Measurements from ENCODE around the gene TMEM98. TPM values are rescaled to one million over a fixed set of nuclear protein-coding genes. Genes with fewer than 3 reads are reported as not detected.

The TMEM98 gene
- total and polyA plus RNA-seq, 9 of the 15 experiments (the other 6 are each of a cell fraction or from before 2014, with no cell fraction given) = 33.5 to 164 (median 84.7) TPM

DNA sequence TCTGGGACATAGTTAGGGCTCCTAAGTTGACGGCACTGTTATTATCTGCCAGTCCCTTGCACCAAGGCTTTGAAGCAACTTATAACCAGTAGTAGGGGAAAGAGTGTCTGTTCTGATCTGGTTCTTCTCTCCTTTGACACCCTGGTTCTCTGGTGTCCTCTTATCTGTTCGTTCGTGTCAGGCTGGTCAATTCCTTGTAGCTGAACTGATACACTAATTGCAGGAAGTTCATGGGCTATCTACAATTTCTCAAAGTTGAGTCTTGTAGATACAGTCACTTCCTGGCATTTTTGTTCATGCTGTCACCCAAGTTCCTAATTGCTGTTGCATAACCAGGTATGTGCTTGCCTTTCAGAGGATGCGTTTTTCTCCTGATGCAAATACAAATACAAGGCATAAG, 33.7 kb upstream of the TMEM98 start (continued):
- TF ChIP-seq PHF20 (IDR thresholded peaks at IDR 0.05; ENCODE audit: partially characterized antibody) (no peak), EP300 (IDR thresholded peaks at IDR 0.05; ENCODE audit: low read length) (peak; percentile 87), ZNF324 (CRISPR knock-in tag; IDR thresholded peaks at IDR 0.05) (no peak), CHD2 (IDR thresholded peaks at IDR 0.05; ENCODE audit: low read depth, low read length) (no peak), GTF2A2 (tag; IDR thresholded peaks at IDR 0.05) (no peak), TAF9B (IDR thresholded peaks at IDR 0.05; ENCODE audit: partially characterized antibody) (no peak), ZBTB11 (CRISPR knock-in tag; IDR thresholded peaks at IDR 0.05) (no peak), BACH1 (tag; IDR thresholded peaks at IDR 0.05) (0 out of 2 replicates have a peak, but pooled peaks have one; percentile 47), ZNF224 (CRISPR knock-in tag; IDR thresholded peaks at IDR 0.05) (no peak), SIN3B (IDR thresholded peaks at IDR 0.05; ENCODE audit: low read depth) (no peak), MAFG (tag; conservative IDR thresholded peaks at IDR 0.05) (no peak), NBN (IDR thresholded peaks at IDR 0.05; ENCODE audit: low read depth) (no peak), DDX20 (tag; IDR thresholded peaks at IDR 0.05; ENCODE audit: low read depth) (no peak), ZFX (CRISPR knock-in tag; IDR thresholded peaks at IDR 0.05) (no peak)
- TF ChIP-seq, protein P1, sequence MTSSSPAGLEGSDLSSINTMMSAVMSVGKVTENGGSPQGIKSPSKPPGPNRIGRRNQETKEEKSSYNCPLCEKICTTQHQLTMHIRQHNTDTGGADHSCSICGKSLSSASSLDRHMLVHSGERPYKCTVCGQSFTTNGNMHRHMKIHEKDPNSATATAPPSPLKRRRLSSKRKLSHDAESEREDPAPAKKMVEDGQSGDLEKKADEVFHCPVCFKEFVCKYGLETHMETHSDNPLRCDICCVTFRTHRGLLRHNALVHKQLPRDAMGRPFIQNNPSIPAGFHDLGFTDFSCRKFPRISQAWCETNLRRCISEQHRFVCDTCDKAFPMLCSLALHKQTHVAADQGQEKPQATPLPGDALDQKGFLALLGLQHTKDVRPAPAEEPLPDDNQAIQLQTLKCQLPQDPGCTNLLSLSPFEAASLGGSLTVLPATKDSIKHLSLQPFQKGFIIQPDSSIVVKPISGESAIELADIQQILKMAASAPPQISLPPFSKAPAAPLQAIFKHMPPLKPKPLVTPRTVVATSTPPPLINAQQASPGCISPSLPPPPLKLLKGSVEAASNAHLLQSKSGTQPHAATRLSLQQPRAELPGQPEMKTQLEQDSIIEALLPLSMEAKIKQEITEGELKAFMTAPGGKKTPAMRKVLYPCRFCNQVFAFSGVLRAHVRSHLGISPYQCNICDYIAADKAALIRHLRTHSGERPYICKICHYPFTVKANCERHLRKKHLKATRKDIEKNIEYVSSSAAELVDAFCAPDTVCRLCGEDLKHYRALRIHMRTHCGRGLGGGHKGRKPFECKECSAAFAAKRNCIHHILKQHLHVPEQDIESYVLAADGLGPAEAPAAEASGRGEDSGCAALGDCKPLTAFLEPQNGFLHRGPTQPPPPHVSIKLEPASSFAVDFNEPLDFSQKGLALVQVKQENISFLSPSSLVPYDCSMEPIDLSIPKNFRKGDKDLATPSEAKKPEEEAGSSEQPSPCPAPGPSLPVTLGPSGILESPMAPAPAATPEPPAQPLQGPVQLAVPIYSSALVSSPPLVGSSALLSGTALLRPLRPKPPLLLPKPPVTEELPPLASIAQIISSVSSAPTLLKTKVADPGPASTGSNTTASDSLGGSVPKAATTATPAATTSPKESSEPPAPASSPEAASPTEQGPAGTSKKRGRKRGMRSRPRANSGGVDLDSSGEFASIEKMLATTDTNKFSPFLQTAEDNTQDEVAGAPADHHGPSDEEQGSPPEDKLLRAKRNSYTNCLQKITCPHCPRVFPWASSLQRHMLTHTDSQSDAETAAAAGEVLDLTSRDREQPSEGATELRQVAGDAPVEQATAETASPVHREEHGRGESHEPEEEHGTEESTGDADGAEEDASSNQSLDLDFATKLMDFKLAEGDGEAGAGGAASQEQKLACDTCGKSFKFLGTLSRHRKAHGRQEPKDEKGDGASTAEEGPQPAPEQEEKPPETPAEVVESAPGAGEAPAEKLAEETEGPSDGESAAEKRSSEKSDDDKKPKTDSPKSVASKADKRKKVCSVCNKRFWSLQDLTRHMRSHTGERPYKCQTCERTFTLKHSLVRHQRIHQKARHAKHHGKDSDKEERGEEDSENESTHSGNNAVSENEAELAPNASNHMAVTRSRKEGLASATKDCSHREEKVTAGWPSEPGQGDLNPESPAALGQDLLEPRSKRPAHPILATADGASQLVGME (CRISPR knock-in tag; IDR thresholded peaks at IDR 0.05) = no peak
- TF ChIP-seq, protein P2, sequence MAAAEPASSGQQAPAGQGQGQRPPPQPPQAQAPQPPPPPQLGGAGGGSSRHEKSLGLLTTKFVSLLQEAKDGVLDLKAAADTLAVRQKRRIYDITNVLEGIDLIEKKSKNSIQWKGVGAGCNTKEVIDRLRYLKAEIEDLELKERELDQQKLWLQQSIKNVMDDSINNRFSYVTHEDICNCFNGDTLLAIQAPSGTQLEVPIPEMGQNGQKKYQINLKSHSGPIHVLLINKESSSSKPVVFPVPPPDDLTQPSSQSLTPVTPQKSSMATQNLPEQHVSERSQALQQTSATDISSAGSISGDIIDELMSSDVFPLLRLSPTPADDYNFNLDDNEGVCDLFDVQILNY (CRISPR knock-in tag; IDR thresholded peaks at IDR 0.05) = no peak
- TF ChIP-seq, protein P3, sequence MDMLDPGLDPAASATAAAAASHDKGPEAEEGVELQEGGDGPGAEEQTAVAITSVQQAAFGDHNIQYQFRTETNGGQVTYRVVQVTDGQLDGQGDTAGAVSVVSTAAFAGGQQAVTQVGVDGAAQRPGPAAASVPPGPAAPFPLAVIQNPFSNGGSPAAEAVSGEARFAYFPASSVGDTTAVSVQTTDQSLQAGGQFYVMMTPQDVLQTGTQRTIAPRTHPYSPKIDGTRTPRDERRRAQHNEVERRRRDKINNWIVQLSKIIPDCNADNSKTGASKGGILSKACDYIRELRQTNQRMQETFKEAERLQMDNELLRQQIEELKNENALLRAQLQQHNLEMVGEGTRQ (CRISPR knock-in tag; IDR thresholded peaks at IDR 0.05) = no peak
- TF ChIP-seq, protein P4, sequence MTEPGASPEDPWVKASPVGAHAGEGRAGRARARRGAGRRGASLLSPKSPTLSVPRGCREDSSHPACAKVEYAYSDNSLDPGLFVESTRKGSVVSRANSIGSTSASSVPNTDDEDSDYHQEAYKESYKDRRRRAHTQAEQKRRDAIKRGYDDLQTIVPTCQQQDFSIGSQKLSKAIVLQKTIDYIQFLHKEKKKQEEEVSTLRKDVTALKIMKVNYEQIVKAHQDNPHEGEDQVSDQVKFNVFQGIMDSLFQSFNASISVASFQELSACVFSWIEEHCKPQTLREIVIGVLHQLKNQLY (CRISPR knock-in tag; conservative IDR thresholded peaks at IDR 0.05) = no peak

All from K562 (cell line).